Neural crest cell (in vitro differentiated cells): ENCODE results near the gene ERICH4. TPM values are rescaled to one million over a fixed set of nuclear protein-coding genes. Genes with fewer than 3 reads are reported as not detected.

Experiments used
- DNase-seq: peaks from one replicate; pipeline ENCODE4 v3.0.0; 2021; ENCODE audit warnings: low read depth, mixed read lengths, low spot score
- H3K27ac Mint-ChIP-seq: one replicate; pipeline ENCODE4 v1.8.0; 2021; ENCODE audit warnings: mild to moderate bottlenecking, mixed read lengths; ENCODE audit not compliant: unreplicated experiment
- H3K27me3 Mint-ChIP-seq: 2 replicates; pipeline ENCODE4 v1.8.0; 2021; ENCODE audit warnings: low read depth, mild to moderate bottlenecking, mixed read lengths
- H3K36me3 Mint-ChIP-seq: 2 replicates; pipeline ENCODE4 v1.8.0; 2021; ENCODE audit warnings: low read depth, mild to moderate bottlenecking, mixed read lengths
- H3K4me1 Mint-ChIP-seq: 2 replicates; pipeline ENCODE4 v1.8.0; 2021; ENCODE audit warnings: mixed read lengths
- H3K4me3 Mint-ChIP-seq: one replicate; pipeline ENCODE4 v1.8.0; 2021; ENCODE audit warnings: mild to moderate bottlenecking, mixed read lengths
- H3K9me3 Mint-ChIP-seq: 2 replicates; pipeline ENCODE4 v1.8.0; 2021; ENCODE audit warnings: mixed read lengths
- CTCF ChIP-seq: fragments of 200-600 bp; sonication (generic); conservative IDR thresholded peaks from 2 replicates; pipeline ENCODE4 v1.5.0; 2021; ENCODE audit warnings: antibody characterized with exemption, mild to moderate bottlenecking
- total RNA-seq: library from RNA; stranded (reverse); gene quantifications from 2 replicates; pipeline ENCODE4 v1.2.1, GENCODE V29; 2021

Gene ERICH4
- total RNA-seq, 1 donor from 2014 or later, result not detected

GRCh38 chr19:41437944-41438574 is 4.9 kb upstream of the ERICH4 start:
- no peaks in the 10 kb centered on the region for H3K9me3 Mint-ChIP-seq
- no peak for TF ChIP-seq CTCF
- DNase-seq, result no peak
- peak overlapping the region; percentile 33 for H3K4me3 Mint-ChIP-seq
- peaks cover 14% of the 10 kb centered on the region for H3K27me3 Mint-ChIP-seq
- H3K36me3 Mint-ChIP-seq, result peaks cover 2% of the 10 kb centered on the region
- H3K4me1 Mint-ChIP-seq, result peaks cover 11% of the 10 kb centered on the region
- no peak overlapping the region for H3K27ac Mint-ChIP-seq

- Mint-ChIP-seq H3K27ac (peak within 1 kb of the TSS; percentile 15), H3K4me1 (peaks cover 11% of the 10 kb centered on the region), H3K9me3 (no peaks in the 10 kb centered on the region), H3K4me3 (peak within 1 kb of the TSS; percentile 47), H3K27me3 (peaks cover 28% of the 10 kb centered on the region), H3K36me3 (peaks cover 2% of the 10 kb centered on the region)
- peak; percentile 83 for DNase-seq
- no peak for TF ChIP-seq CTCF
Measured at GRCh38 chr19:41439441-41440222, 3.3 kb upstream of the ERICH4 start, which contains the start of gene DMAC2. Gene DMAC2 (minus strand): TSS chr19:41439912. CDS start chr19:41439899, 13 bp downstream.

GRCh38 chr19:41441321-41441945 is 1.5 kb upstream of the ERICH4 start:
- H3K27ac Mint-ChIP-seq, result no peak overlapping the region
- TF ChIP-seq CTCF, result no peak
- no peak overlapping the region for H3K4me3 Mint-ChIP-seq
- peaks cover 2% of the 10 kb centered on the region for H3K36me3 Mint-ChIP-seq
- H3K27me3 Mint-ChIP-seq, result peaks cover 41% of the 10 kb centered on the region
- H3K4me1 Mint-ChIP-seq, result peaks cover 11% of the 10 kb centered on the region
- no peak for DNase-seq
- no peaks in the 10 kb centered on the region for H3K9me3 Mint-ChIP-seq

- no peak overlapping the region for H3K4me3 Mint-ChIP-seq
- no peak overlapping the region for H3K27ac Mint-ChIP-seq
- H3K36me3 Mint-ChIP-seq, result no peaks in the 10 kb centered on the region
Measured at GRCh38 chr19:41443813-41444455, 978 bp downstream of the ERICH4 start.

More at GRCh38 chr19:41443813-41444455, 978 bp downstream of the ERICH4 start:
- TF ChIP-seq CTCF, result no peak
- no peaks in the 10 kb centered on the region for H3K9me3 Mint-ChIP-seq
- no peak for DNase-seq
- H3K4me1 Mint-ChIP-seq, result peaks cover 3% of the 10 kb centered on the region
- H3K27me3 Mint-ChIP-seq, result peaks cover 60% of the 10 kb centered on the region
